Measurements from ENCODE around the gene ASPG. TPM values are rescaled to one million over a fixed set of nuclear protein-coding genes. Genes with fewer than 3 reads are reported as not detected.

Gene ASPG
- total RNA-seq, 2 experiments from 2014 or later = not detected

DNA sequence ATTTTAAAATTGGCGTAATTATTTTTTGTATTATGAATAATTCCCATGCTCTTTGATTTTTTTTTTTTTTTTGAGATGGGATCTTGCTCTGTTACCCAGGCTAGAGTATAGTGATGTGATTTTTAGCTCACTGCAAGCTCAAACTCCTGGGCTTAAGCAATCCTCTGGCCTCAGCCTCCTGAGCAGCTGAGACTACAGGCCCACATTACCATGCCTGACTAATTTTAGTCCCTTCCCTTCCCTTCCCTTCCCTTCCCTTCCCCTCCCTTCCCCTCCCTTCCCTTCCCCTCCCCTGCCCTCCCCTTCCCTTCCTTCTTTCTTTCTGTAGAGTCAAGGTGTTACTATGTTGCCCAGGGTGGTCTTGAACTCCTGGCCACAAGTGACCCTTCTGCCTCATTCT is 43.5 kb downstream of the ASPG start:
- intact Hi-C loops (cut with DNase I, micrococcal nuclease) = no loop called here
- no peak for DNase-seq
- Mint-ChIP-seq H3K27me3 (peaks cover 66% of the 10 kb centered on the region), H3K36me3 (ENCODE audit: low read depth) (no peaks in the 10 kb centered on the region), H3K4me3 (no peak overlapping the region), H3K9me3 (peaks cover 16% of the 10 kb centered on the region), H3K4me1 (ENCODE audit: low read depth) (no peaks in the 10 kb centered on the region), H3K27ac (no peak overlapping the region)
- H3K27me3 ChIP-seq (ENCODE audit: control insufficient read depth in 1 of 2, insufficient read depth in 2 of 2, low read length in 2 of 2) = peaks cover 11 to 15% of the 10 kb centered on the region in 2 experiments
- H3K4me1 ChIP-seq (ENCODE audit: insufficient read depth, low read length) = no peaks in the 10 kb centered on the region
- ChIA-PET POLR2A (no interaction called here), CTCF (interaction anchor here (0.9 to 1.1 kb wide), 2 partner anchors 9 to 51 kb away, joined by 4 read pairs; no protein-coding TSS in a partner anchor)
- H3K9me3 ChIP-seq (ENCODE audit: control insufficient read depth in 1 of 2, insufficient read depth in 1 of 2, low read length in 2 of 2) = peaks cover 11 to 39% of the 10 kb centered on the region in 2 experiments
- ATAC-seq (ENCODE audit: poor library complexity) = no peak
- H3K36me3 ChIP-seq (ENCODE audit: insufficient read depth, low read length) = no peaks in the 10 kb centered on the region
- TF ChIP-seq, protein P1, sequence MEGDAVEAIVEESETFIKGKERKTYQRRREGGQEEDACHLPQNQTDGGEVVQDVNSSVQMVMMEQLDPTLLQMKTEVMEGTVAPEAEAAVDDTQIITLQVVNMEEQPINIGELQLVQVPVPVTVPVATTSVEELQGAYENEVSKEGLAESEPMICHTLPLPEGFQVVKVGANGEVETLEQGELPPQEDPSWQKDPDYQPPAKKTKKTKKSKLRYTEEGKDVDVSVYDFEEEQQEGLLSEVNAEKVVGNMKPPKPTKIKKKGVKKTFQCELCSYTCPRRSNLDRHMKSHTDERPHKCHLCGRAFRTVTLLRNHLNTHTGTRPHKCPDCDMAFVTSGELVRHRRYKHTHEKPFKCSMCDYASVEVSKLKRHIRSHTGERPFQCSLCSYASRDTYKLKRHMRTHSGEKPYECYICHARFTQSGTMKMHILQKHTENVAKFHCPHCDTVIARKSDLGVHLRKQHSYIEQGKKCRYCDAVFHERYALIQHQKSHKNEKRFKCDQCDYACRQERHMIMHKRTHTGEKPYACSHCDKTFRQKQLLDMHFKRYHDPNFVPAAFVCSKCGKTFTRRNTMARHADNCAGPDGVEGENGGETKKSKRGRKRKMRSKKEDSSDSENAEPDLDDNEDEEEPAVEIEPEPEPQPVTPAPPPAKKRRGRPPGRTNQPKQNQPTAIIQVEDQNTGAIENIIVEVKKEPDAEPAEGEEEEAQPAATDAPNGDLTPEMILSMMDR (IDR thresholded peaks at IDR 0.05) = no peak
- H3K27ac ChIP-seq (ENCODE audit: low read depth in 1 of 2, low read length in 2 of 2) = no peak overlapping the region
- H3K4me3 ChIP-seq (ENCODE audit: low read length) = no peak overlapping the region

DNA sequence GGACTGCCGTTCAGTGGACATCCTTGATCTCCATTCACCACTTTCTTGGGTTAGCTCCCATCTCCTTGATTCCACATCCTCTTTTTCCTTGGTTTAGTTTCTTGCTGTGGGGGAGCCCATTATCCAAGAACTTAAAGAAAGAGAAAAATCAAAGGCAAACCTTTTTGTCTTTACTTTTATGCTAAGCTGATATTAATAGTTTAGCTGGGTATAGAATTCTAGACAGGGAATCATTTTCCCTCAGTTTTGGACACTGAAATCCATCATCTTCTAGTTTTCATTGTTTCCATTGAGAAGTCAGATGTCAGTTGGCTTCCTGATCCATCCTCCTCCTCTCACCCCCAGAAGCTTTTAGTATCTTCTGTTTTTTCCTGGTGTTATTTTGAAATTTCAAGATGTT is 44.1 kb downstream of the ASPG start:
- CTCF ChIA-PET = interaction anchor here (0.6 kb wide), 1 partner anchor 1836 kb away, joined by 3 read pairs; no protein-coding TSS in a partner anchor
- intact Hi-C loops (cut with DNase I, micrococcal nuclease) = no loop called here
- no peak for ATAC-seq (ENCODE audit: poor library complexity)

DNA sequence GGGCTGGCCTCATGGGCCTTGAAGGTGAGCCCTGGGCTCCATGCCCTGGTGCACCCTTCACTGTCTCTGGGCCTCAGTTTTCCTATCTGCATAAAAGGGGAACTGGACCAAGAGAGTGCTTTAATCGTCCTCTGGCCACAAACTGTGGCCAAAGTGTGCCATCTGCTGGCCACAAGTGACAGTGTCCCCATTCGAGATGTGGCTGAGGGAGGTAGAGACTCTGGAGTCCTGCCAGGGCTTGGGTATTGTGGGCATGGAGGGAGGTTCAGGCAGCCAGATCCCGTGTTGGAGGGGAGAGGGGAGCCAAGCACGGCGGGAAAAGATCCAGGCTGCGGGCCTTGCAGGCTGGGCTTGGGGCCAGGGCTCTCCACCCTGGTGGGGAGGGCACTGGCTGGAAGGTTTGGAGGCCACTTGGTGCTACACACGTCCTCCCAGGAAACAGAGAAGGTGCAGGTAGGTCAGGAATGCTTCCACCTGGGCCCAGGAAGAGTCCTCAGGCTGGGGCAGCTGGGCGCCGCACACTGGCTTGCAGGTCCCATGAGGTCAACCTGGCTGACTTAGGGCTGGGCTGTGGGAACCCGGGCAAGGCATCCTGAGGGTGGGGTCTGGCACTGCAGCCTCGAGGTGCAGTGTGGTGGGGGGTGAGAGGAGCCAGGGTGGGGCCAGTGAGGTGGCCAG is 45.6 kb downstream of the ASPG start:
- no peaks in the 10 kb centered on the region for H3K36me3 Mint-ChIP-seq (ENCODE audit: low read depth)
- Histone ChIP-seq H3K36me3 (ENCODE audit: insufficient read depth, low read length) (no peaks in the 10 kb centered on the region), H3K27me3 (ENCODE audit: control insufficient read depth in 1 of 2, insufficient read depth in 2 of 2, low read length in 2 of 2) (peaks cover 26 to 35% of the 10 kb centered on the region in 2 experiments), H3K4me1 (ENCODE audit: insufficient read depth, low read length) (peaks cover 3% of the 10 kb centered on the region), H3K27ac (ENCODE audit: low read depth in 1 of 2, low read length in 2 of 2) (no peak overlapping the region), H3K4me3 (ENCODE audit: low read length) (no peak overlapping the region), H3K9me3 (ENCODE audit: control insufficient read depth in 1 of 2, insufficient read depth in 1 of 2, low read length in 2 of 2) (peaks cover 11 to 44% of the 10 kb centered on the region in 2 experiments)
- TF ChIP-seq, protein P1 (IDR thresholded peaks at IDR 0.05) = no peak
- H3K4me3 Mint-ChIP-seq = no peak overlapping the region
- peaks cover 70% of the 10 kb centered on the region for H3K27me3 Mint-ChIP-seq
- no peak for ATAC-seq (ENCODE audit: poor library complexity)
- peaks cover 12% of the 10 kb centered on the region for H3K9me3 Mint-ChIP-seq
- ChIA-PET POLR2A (no interaction called here), CTCF (no interaction called here)
- DNase-seq = peak in 1 of 14 experiments; percentile 5
- no peak overlapping the region for H3K27ac Mint-ChIP-seq
- intact Hi-C loops (cut with DNase I, micrococcal nuclease) = no loop called here
- H3K4me1 Mint-ChIP-seq (ENCODE audit: low read depth) = no peaks in the 10 kb centered on the region

More for the DNA sequence above, 44.1 kb downstream of the ASPG start:
- peaks cover 67% of the 10 kb centered on the region for H3K27me3 Mint-ChIP-seq
- peaks cover 11 to 37% of the 10 kb centered on the region in 2 experiments for H3K9me3 ChIP-seq (ENCODE audit: control insufficient read depth in 1 of 2, insufficient read depth in 1 of 2, low read length in 2 of 2)
- H3K36me3 Mint-ChIP-seq (ENCODE audit: low read depth) = no peaks in the 10 kb centered on the region
- H3K4me3 ChIP-seq (ENCODE audit: low read length) = no peak overlapping the region
- H3K36me3 ChIP-seq (ENCODE audit: insufficient read depth, low read length) = no peaks in the 10 kb centered on the region
- DNase-seq = no peak
- no peak overlapping the region for H3K4me3 Mint-ChIP-seq
- POLR2A ChIA-PET = no interaction called here
- no peak overlapping the region for H3K27ac Mint-ChIP-seq
- H3K27me3 ChIP-seq (ENCODE audit: control insufficient read depth in 1 of 2, insufficient read depth in 2 of 2, low read length in 2 of 2) = peaks cover 15 to 20% of the 10 kb centered on the region in 2 experiments
- no peak overlapping the region for H3K27ac ChIP-seq (ENCODE audit: low read depth in 1 of 2, low read length in 2 of 2)
- H3K4me1 ChIP-seq (ENCODE audit: insufficient read depth, low read length) = no peaks in the 10 kb centered on the region
- TF ChIP-seq, protein P1 (IDR thresholded peaks at IDR 0.05) = no peak
- peaks cover 16% of the 10 kb centered on the region for H3K9me3 Mint-ChIP-seq
- no peaks in the 10 kb centered on the region for H3K4me1 Mint-ChIP-seq (ENCODE audit: low read depth)

Data from CD4-positive, alpha-beta T cell (primary cell).